ENCODE data around the gene RLN3.
"Not testable (repeated sequence)": the region's sequence is repeated elsewhere in the genome, so short reads cannot be mapped to it uniquely, and the experiment has no call there.

RLN3 gene

DNA sequence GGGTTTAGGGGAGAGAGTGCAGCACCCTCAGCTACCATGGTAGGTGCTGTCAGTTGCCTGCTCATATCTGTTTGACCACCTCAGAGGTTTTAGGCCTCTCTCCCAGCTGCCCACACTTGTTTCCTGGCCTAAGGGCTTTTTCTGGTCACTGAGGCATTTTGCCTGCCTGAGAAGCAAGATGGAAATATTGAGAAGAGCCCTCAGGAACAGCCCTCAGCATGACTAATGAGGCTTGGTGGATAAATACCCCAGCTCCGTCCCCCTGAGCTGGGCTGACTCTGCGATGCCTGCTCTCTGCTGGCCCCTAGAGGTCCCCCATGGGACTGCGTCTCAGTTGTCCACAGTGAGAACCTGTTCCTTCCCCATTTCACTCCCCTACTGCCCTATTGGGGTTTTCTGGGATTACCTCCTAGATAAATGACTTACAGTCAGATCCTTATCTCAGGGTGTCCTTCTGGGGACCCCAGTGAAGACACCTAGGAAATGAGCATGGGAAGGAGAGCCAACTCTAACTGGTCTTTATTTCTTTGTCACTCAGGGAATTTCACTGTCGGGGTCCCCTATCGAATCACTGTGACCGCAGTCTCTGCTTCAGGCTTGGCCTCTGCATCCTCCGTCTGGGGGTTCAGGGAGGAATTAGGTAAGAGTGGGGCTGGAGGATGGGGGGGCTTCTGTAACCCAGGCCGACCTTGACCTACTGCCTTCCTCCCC lies 20.6 kb downstream of the RLN3 start:
- in situ Hi-C loops (cut with MboI; ENCODE audit: low sequenced_read_pairs, unreplicated experiment) = no loop called here
- peak; percentile 80 for DNase-seq (ENCODE audit: low spot score)

DNA sequence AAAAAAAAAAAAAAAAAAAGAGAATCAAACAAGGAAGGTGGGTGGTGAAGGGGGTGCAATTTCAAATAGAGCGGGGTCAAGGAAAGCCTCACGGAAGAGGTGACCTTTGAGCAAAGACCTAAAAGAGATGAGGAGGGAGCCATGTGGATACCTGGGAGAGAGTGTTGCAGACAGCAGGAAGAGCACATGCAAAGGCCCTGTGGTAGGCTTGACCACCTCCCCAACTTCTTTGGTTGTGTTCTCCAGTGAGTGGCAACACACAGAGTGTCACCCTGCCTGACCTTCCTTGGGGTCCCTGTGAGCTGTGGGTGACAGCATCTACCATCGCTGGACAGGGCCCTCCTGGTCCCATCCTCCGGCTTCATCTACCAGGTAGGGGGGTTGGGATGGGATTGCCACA lies 22.6 kb downstream of the RLN3 start:
- DNase-seq (ENCODE audit: low spot score) = no peak
- in situ Hi-C loops (cut with MboI; ENCODE audit: low sequenced_read_pairs, unreplicated experiment) = loop anchor here (25.0 kb wide), 1 partner anchor 438 kb away; no protein-coding TSS in a partner anchor
- TF ChIP-seq, protein P1, sequence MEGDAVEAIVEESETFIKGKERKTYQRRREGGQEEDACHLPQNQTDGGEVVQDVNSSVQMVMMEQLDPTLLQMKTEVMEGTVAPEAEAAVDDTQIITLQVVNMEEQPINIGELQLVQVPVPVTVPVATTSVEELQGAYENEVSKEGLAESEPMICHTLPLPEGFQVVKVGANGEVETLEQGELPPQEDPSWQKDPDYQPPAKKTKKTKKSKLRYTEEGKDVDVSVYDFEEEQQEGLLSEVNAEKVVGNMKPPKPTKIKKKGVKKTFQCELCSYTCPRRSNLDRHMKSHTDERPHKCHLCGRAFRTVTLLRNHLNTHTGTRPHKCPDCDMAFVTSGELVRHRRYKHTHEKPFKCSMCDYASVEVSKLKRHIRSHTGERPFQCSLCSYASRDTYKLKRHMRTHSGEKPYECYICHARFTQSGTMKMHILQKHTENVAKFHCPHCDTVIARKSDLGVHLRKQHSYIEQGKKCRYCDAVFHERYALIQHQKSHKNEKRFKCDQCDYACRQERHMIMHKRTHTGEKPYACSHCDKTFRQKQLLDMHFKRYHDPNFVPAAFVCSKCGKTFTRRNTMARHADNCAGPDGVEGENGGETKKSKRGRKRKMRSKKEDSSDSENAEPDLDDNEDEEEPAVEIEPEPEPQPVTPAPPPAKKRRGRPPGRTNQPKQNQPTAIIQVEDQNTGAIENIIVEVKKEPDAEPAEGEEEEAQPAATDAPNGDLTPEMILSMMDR (IDR thresholded peaks at IDR 0.05; ENCODE audit: borderline replicate concordance, control extremely low read depth, extremely low read depth, insufficient read depth, missing control alignments) = no peak

More for the DNA sequence above, 20.6 kb downstream of the RLN3 start:
- TF ChIP-seq, protein P1 (IDR thresholded peaks at IDR 0.05; ENCODE audit: borderline replicate concordance, control extremely low read depth, extremely low read depth, insufficient read depth, missing control alignments) = peak; percentile 79

DNA sequence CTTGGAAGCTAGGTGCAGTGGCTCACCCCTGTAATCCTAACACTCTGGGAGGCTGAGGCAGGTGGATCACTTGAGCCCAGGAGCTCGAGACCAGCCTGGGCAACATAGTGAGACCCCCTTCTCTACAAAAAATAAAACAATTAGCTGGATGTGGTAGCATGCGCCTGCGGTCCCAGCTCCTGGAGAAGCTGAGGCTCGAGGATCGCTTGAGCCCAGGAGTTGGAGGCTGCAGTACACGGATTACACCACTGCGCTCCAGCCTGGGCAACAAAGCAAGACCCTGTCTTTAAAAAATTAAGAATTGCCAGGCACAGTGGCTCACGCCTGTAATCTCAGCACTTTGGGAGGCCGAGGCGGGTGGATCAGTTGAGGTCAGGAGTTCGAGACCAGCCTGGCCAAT lies 23.0 kb downstream of the RLN3 start:
- in situ Hi-C loops (cut with MboI; ENCODE audit: low sequenced_read_pairs, unreplicated experiment) = loop anchor here (25.0 kb wide), 1 partner anchor 439 kb away; no protein-coding TSS in a partner anchor
- not testable (repeated sequence) for DNase-seq (ENCODE audit: low spot score)

DNA sequence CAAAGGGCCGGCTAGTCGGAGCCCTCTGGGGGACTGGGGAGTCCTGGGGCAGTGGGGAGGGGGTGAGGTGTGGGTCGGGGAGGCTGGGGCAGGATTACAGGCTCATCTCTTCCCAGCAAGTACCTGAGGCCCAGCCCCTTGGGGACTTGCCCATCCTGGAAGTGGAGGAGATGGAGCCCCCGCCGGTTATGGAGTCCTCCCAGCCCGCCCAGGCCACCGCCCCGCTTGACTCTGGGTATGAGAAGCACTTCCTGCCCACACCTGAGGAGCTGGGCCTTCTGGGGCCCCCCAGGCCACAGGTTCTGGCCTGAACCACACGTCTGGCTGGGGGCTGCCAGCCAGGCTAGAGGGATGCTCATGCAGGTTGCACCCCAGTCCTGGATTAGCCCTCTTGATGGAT lies 24.0 kb downstream of the RLN3 start:
- in situ Hi-C loops (cut with MboI; ENCODE audit: low sequenced_read_pairs, unreplicated experiment) = loop anchor here (25.0 kb wide), 1 partner anchor 440 kb away; no protein-coding TSS in a partner anchor
- no peak for DNase-seq (ENCODE audit: low spot score)
- TF ChIP-seq, protein P1 (IDR thresholded peaks at IDR 0.05; ENCODE audit: borderline replicate concordance, control extremely low read depth, extremely low read depth, insufficient read depth, missing control alignments) = no peak

DNA sequence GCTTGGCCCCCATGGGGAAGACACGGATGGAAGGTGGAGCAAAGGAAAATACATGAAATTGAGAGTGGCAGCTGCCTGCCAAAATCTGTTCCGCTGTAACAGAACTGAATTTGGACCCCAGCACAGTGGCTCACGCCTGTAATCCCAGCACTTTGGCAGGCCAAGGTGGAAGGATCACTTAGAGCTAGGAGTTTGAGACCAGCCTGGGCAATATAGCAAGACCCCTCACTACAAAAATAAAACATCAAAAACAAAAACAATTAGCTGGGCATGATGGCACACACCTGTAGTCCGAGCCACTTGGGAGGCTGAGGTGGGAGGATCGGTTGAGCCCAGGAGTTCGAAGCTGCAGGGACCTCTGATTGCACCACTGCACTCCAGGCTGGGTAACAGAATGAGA lies 24.5 kb downstream of the RLN3 start:
- in situ Hi-C loops (cut with MboI; ENCODE audit: low sequenced_read_pairs, unreplicated experiment) = loop anchor here (25.0 kb wide), 1 partner anchor 440 kb away; no protein-coding TSS in a partner anchor
- DNase-seq (ENCODE audit: low spot score) = no peak
- TF ChIP-seq, protein P1 (IDR thresholded peaks at IDR 0.05; ENCODE audit: borderline replicate concordance, control extremely low read depth, extremely low read depth, insufficient read depth, missing control alignments) = no peak

GRCh38 chr19:14053032-14053431 lies 25.1 kb downstream of the RLN3 start:
- DNase-seq (ENCODE audit: low spot score) = no peak
- TF ChIP-seq, protein P1 (IDR thresholded peaks at IDR 0.05; ENCODE audit: borderline replicate concordance, control extremely low read depth, extremely low read depth, insufficient read depth, missing control alignments) = no peak
- in situ Hi-C loops (cut with MboI; ENCODE audit: low sequenced_read_pairs, unreplicated experiment) = loop anchor here (25.0 kb wide), 1 partner anchor 441 kb away; no protein-coding TSS in a partner anchor

- TF ChIP-seq, protein P1 (IDR thresholded peaks at IDR 0.05; ENCODE audit: borderline replicate concordance, control extremely low read depth, extremely low read depth, insufficient read depth, missing control alignments) = no peak
- in situ Hi-C loops (cut with MboI; ENCODE audit: low sequenced_read_pairs, unreplicated experiment) = loop anchor here (25.0 kb wide), 1 partner anchor 441 kb away; no protein-coding TSS in a partner anchor
- DNase-seq (ENCODE audit: low spot score) = no peak
These were observed 25.6 kb downstream of the RLN3 start for GRCh38 chr19:14053500-14053899.

All from GM13976 (cell line).